GM12865 (cell line): ENCODE data around the gene C6orf62.
A peak's percentile ranks its signal among the peaks of the same experiment; 100 is the strongest.
"Not testable (repeated sequence)": the region's sequence is repeated elsewhere in the genome, so short reads cannot be mapped to it uniquely, and the experiment has no call there.

Experiments
- DNase-seq: peaks from one replicate; pipeline ENCODE4 v3.0.0; 2010; ENCODE audit warnings: low read depth
- H3K4me3 ChIP-seq: 2 replicates; pipeline ENCODE4 v1.5.1; 2011; ENCODE audit warnings: mild to moderate bottlenecking, low read depth, low read length, control low read depth
- TF ChIP-seq, protein P1 (sequence below): IDR thresholded peaks from 2 replicates; pipeline ENCODE4 v1.5.1; 2011; ENCODE audit warnings: low read length, control low read depth, low read depth, inconsistent platforms; ENCODE audit not compliant: insufficient read depth; ENCODE audit errors: missing control alignments

Gene C6orf62

DNA sequence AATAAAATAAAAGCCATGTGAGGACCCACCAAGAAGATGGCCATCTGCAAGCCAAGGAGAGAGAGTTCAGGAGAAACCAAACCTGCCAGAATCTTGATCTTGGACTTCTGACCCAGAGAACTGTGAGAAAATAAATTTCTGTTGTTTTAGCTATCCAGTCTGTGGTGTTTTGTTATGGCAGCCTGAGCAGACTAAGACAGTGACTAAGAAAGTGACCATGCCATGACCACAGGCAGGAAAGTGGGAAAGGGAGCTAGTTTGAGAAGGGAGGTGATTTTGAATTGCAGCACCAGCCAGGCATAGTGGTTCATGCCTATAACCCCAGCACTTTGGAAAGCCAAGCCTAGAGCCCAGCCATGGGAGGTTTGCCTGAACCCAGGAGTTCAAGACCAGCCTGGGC lies 21.9 kb upstream of the C6orf62 start:
- no peak for DNase-seq
- TF ChIP-seq, protein P1, sequence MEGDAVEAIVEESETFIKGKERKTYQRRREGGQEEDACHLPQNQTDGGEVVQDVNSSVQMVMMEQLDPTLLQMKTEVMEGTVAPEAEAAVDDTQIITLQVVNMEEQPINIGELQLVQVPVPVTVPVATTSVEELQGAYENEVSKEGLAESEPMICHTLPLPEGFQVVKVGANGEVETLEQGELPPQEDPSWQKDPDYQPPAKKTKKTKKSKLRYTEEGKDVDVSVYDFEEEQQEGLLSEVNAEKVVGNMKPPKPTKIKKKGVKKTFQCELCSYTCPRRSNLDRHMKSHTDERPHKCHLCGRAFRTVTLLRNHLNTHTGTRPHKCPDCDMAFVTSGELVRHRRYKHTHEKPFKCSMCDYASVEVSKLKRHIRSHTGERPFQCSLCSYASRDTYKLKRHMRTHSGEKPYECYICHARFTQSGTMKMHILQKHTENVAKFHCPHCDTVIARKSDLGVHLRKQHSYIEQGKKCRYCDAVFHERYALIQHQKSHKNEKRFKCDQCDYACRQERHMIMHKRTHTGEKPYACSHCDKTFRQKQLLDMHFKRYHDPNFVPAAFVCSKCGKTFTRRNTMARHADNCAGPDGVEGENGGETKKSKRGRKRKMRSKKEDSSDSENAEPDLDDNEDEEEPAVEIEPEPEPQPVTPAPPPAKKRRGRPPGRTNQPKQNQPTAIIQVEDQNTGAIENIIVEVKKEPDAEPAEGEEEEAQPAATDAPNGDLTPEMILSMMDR = no peak
- H3K4me3 ChIP-seq = no peak overlapping the region

DNA sequence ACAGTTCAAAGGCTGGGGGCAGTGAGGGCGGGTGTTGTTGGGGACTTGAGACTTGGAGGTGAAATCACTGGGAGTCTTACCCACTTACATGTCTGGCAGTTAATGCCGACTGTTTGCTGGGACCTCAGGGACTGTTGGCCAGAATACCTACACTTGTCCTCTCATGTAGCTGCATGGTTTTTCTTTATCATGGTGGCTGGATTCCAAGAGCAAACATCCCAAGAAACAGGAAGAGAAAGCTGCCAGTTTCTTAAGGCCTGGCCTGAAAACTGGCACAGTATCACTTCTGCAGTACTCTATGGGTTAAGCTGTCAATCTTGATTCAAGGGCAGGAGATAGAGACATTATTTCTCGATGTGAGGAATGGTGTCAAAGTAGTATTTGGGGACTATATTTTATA lies 19.8 kb upstream of the C6orf62 start:
- peak; percentile 19 for DNase-seq
- no peak overlapping the region for H3K4me3 ChIP-seq
- TF ChIP-seq, protein P1 = no peak

DNA sequence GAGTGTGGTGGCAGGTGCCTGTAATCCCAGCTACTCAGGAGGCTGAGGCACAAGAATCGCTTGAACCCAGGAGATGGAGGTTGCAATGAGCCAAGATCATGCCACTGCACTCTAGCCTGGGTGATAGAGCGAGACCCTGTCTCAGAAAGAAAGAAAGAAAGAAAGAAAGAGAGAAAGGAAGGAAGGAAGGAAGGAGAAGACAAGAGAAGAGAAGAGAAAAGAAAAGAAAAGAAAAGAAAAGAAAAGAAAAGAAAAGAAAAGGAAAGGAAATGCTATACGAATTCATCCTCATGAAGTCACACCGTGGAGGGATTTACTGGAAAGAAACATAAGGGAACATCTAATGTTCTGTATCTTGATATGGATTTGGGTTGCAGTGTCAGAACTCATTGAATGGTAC lies 15.8 kb upstream of the C6orf62 start:
- not testable (repeated sequence) for DNase-seq, H3K4me3 ChIP-seq

DNA sequence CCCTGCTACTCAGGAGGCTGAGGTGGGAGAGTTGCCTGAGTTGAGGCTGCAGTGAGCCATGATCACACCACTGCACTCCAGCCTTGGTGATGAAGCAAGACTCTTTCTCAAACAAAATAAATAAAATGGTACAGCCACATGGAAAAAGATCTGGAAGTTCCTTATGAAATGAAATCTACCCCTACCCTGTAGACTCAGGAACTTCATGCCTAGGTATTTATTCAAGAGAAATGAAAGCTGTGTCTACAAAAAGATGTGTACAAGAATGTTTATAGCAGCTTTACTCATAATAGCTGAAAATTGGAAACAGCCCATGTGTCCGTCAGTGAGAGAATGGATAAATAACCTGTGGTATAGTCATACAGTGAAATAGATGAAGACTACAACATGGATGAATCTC lies 15.2 kb upstream of the C6orf62 start:
- DNase-seq = no peak
- TF ChIP-seq, protein P1 = no peak
- H3K4me3 ChIP-seq = no peak overlapping the region

DNA sequence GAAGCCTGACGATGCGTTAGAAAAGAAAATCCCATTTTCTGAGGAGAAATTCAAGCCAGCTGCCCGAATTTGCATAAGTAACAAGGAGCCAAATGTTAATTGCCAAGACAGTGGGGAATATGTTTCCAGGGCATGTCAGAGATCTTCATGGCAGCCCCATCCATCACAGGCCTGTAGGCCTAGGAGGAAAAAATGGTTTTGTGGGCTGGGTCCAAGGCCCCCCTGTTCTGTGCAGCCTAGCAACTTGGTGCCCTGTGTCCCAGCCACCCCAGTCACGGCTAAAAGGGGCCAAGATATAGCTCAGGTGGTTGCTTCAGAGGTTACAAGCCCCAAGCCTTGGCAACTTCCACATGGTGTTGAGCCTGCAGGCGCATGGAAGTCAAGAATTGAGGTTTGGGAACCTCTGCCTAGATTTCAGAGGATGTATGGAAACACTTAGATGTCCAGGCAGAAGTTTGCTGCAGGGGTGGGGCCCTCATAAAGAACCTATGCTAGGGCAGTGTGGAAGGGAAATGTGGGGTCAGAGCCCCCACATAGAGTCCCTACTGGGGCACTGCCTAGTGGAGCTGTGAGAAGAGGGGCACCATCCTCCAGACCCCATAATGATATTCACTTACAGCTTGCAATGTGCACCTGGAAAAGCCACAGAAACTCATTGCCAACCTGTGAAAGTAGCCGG lies 12.6 kb upstream of the C6orf62 start:
- H3K4me3 ChIP-seq, DNase-seq: not testable (repeated sequence)

DNA sequence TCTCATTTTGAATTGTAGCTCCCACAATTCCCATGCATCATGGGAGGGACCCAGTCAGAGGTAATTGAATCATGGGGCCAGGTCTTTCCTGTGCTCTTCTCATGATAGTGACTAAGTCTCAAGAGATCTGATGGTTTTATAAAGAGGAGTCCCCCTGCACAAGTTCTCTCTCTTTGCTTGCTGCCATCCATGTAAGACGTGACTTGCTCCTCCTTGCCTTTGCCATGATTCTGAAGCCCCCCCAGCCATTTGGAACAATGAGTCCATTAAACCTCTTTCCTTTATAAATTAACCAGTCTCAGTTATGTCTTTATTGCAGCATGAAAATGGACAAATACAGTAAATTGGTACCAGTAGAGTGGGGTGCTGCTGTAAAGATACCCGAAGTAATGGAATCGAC lies 11.7 kb upstream of the C6orf62 start:
- H3K4me3 ChIP-seq, DNase-seq: not testable (repeated sequence)

DNA sequence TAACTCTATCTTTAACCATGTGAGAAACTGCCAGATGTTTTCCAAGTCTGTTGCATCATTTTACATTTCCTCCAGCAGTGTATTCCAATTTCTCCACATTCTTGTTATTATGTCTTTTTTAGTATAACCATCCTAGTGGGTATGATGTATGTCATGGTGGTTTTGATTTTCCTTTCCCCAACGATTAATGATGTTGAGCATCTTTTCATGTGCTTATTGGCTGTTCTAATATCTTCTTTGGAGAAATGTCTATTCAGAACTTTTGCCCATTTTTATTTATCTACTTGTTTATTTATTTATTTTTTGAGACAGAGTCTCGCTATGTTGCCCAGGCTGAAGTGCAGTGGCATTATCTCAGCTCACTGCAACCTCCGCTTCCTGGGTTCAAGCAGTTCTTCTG lies 4.3 kb upstream of the C6orf62 start:
- DNase-seq = no peak
- TF ChIP-seq, protein P1 = no peak
- H3K4me3 ChIP-seq = no peak overlapping the region

DNA sequence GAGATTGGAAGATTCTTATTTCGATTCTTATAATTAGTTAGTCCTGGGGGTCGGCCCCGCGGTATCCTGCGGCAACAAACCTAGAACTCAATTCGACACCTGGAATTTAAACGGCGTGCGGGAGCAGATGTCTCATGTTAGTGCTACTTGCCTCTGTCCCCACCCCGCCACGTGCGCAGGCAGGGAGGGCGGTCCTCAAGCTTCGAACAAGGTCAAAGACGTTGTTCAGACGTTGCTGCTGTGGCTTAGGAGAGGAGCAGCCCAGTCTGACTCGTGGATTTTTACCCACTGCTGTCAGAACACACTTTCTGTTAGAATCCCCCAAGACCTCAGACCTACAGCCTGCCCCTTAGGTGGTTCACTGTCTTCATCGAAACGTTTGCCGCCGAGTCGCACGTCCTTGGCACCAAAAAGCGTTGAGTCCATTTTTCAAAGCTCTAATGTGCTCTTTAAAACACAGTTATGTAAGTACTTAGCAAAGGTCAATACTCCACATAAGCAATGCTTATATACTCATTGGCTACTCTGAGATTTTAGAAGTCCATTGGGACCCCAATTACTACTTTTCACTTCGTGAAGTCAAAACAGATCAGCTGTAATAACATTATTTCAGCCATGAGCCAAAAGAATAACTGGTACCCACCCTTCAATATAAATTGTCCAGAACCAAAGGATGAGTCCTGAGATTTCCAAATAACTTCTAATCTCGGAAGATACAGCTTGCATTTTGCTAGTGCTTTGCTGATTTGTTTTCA lies 2.7 kb upstream of the C6orf62 start:
- TF ChIP-seq, protein P1 = no peak
- no peak for DNase-seq
- H3K4me3 ChIP-seq = peak overlapping the region; percentile 79
